MM.1S (cell line): Measurements from ENCODE around the gene METTL2B.
"Not testable (repeated sequence)": the region's sequence is repeated elsewhere in the genome, so short reads cannot be mapped to it uniquely, and the experiment has no call there.

Experiments used
- DNase-seq: peaks from one replicate; pipeline ENCODE4 v3.0.0-alpha.2; 2015
- H2AFZ ChIP-seq: fragments of 300-600 bp; sonication (generic); 2 replicates; pipeline ENCODE4 v1.6.0; 2016; ENCODE audit warnings: antibody characterized with exemption, low read length
- H3F3A ChIP-seq: fragments of 300-600 bp; sonication (generic); 2 replicates; pipeline ENCODE4 v1.6.1; 2016; ENCODE audit warnings: mild to moderate bottlenecking, antibody characterized with exemption, low read length, moderate library complexity, mixed read lengths; ENCODE audit not compliant: insufficient read depth
- H3K27ac ChIP-seq: fragments of 300-600 bp; sonication (generic); 2 replicates; pipeline ENCODE4 v1.5.1; 2016; ENCODE audit warnings: mild to moderate bottlenecking, low read length
- H3K27me3 ChIP-seq: fragments of 300-600 bp; sonication (generic); replicated peaks from 2 replicates; pipeline ENCODE4 v1.6.0; 2016; ENCODE audit warnings: low read length; ENCODE audit not compliant: insufficient read depth
- H3K36me3 ChIP-seq: fragments of 300-600 bp; sonication (generic); replicated peaks from 2 replicates; pipeline ENCODE4 v1.6.1; 2016; ENCODE audit warnings: mild to moderate bottlenecking, low read length, mixed read lengths; ENCODE audit not compliant: insufficient read depth
- H3K4me1 ChIP-seq: fragments of 300-600 bp; sonication (generic); 2 replicates; pipeline ENCODE4 v1.6.1; 2016; ENCODE audit warnings: low read length, mixed read lengths
- H3K4me2 ChIP-seq: fragments of 300-600 bp; sonication (generic); 2 replicates; pipeline ENCODE4 v1.6.0; 2016; ENCODE audit warnings: low read depth, low read length
- H3K4me3 ChIP-seq: fragments of 300-600 bp; sonication (generic); 2 replicates; pipeline ENCODE4 v1.5.1; 2016; ENCODE audit warnings: low read length, mixed read lengths
- H3K79me2 ChIP-seq: fragments of 300-600 bp; sonication (generic); 2 replicates; pipeline ENCODE4 v1.6.1; 2016; ENCODE audit warnings: mixed run types, low read length, mixed read lengths
- H3K9ac ChIP-seq: fragments of 300-600 bp; sonication (generic); 2 replicates; pipeline ENCODE4 v1.6.1; 2016; ENCODE audit warnings: low read length, mixed read lengths
- H3K9me2 ChIP-seq: fragments of 300-600 bp; sonication (generic); replicated peaks from 2 replicates; pipeline ENCODE4 v1.6.1; 2016; ENCODE audit warnings: mild to moderate bottlenecking, low read length, mixed read lengths; ENCODE audit not compliant: insufficient read depth
- H3K9me3 ChIP-seq: fragments of 300-600 bp; sonication (generic); replicated peaks from 2 replicates; pipeline ENCODE4 v1.6.1; 2016; ENCODE audit warnings: mild to moderate bottlenecking, low read length, mixed read lengths; ENCODE audit not compliant: insufficient read depth
- H4K20me1 ChIP-seq: fragments of 300-600 bp; sonication (generic); 2 replicates; pipeline ENCODE4 v1.6.1; 2016; ENCODE audit warnings: mild to moderate bottlenecking, low read length, moderate library complexity, mixed read lengths; ENCODE audit not compliant: insufficient read depth
- EZH2 ChIP-seq: fragments of 300-600 bp; sonication (generic); optimal IDR thresholded peaks from 2 replicates; pipeline ENCODE3; 2017; ENCODE audit warnings: low read depth, mild to moderate bottlenecking, antibody characterized with exemption, low read length, mixed read lengths
- EZH2phosphoT487 ChIP-seq: fragments of 300-600 bp; sonication (generic); IDR thresholded peaks from 2 replicates; pipeline ENCODE4 v1.6.1; 2018; ENCODE audit warnings: antibody characterized with exemption, low read length
- TF ChIP-seq, protein P1 (sequence below): fragments of 300-600 bp; sonication (generic); IDR thresholded peaks from 2 replicates; pipeline ENCODE4 v1.5.1; 2016; ENCODE audit warnings: antibody characterized with exemption, low read length, mixed read lengths

METTL2B gene

DNA sequence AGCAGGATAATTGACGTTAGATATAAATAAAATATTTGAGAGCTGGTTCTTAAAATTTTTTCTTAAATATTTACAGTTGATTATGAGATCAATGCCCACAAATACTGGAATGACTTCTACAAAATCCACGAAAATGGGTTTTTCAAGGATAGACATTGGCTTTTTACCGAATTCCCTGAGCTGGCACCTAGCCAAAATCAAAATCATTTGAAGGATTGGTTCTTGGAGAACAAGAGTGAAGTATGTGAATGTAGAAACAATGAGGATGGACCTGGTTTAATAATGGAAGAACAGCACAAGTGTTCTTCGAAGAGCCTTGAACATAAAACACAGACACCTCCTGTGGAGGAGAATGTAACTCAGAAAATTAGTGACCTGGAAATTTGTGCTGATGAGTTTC lies 2.5 kb downstream of the METTL2B start:
- H3K27me3 ChIP-seq, DNase-seq, H3F3A ChIP-seq, H3K9ac ChIP-seq, H3K9me2 ChIP-seq, H4K20me1 ChIP-seq, H3K27ac ChIP-seq, H3K36me3 ChIP-seq, H3K4me3 ChIP-seq, H3K9me3 ChIP-seq, H3K4me2 ChIP-seq, H2AFZ ChIP-seq, H3K4me1 ChIP-seq: not testable (repeated sequence)
- peaks cover 42% of the 10 kb centered on the region for H3K79me2 ChIP-seq

DNA sequence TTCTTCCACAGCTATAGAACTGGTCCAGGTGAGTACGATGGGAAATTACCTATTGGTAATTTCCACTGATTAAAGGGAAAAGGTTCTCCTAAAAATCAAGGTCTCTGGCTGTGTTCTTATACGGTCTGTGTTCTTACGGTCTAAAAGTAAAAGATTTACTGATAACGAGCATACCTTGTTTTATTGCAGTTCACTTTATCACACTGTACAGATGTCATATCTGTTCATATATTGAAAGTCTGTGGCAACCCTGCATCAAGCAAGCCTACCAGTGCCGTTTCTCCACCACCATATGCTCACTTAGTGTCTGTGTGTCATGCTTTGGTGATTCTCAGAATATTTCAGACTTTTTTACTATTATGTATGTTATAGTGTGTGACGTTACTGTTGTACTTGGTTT lies 11.6 kb downstream of the METTL2B start:
- not testable (repeated sequence) for H3K27ac ChIP-seq, H3K4me1 ChIP-seq, DNase-seq, H3K4me3 ChIP-seq, H4K20me1 ChIP-seq, H3K79me2 ChIP-seq, H2AFZ ChIP-seq, H3F3A ChIP-seq, H3K36me3 ChIP-seq, H3K9me2 ChIP-seq, H3K27me3 ChIP-seq, H3K4me2 ChIP-seq, H3K9ac ChIP-seq, H3K9me3 ChIP-seq

DNA sequence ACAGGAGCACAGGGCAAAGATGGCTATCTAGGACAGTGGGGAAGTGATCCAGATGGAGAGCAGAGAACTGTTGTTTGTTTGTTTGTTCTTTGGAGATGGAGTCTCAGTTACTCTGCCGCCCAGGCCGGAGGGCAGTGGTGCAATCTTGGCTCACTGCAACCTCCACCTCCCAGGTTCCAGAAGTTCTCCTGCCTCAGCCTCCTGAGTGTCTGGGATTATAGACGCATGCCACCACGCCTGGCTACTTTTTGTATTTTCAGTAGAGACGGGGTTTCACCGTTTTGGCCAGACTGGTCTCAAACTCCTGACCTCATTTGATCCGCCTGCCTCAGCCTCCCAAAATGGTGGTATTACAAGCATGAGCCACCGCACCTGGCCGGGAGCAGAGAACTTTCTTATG lies 20.9 kb downstream of the METTL2B start:
- Histone ChIP-seq H4K20me1 (no peaks in the 10 kb centered on the region), H3K4me2 (no peak overlapping the region), H3K36me3 (peaks cover 10% of the 10 kb centered on the region; the same call in 1 of the 2 replicates), H3K9me3 (no peaks in the 10 kb centered on the region), H3K4me3 (no peak overlapping the region), H3K9me2 (no peaks in the 10 kb centered on the region), H3F3A (no peaks in the 10 kb centered on the region), H3K79me2 (no peaks in the 10 kb centered on the region), H3K27ac (no peak overlapping the region), H3K4me1 (no peaks in the 10 kb centered on the region), H2AFZ (no peak overlapping the region), H3K9ac (no peak overlapping the region), H3K27me3 (no peaks in the 10 kb centered on the region)
- no peak for TF ChIP-seq EZH2phosphoT487
- TF ChIP-seq EZH2 = no peak
- TF ChIP-seq, protein P1, sequence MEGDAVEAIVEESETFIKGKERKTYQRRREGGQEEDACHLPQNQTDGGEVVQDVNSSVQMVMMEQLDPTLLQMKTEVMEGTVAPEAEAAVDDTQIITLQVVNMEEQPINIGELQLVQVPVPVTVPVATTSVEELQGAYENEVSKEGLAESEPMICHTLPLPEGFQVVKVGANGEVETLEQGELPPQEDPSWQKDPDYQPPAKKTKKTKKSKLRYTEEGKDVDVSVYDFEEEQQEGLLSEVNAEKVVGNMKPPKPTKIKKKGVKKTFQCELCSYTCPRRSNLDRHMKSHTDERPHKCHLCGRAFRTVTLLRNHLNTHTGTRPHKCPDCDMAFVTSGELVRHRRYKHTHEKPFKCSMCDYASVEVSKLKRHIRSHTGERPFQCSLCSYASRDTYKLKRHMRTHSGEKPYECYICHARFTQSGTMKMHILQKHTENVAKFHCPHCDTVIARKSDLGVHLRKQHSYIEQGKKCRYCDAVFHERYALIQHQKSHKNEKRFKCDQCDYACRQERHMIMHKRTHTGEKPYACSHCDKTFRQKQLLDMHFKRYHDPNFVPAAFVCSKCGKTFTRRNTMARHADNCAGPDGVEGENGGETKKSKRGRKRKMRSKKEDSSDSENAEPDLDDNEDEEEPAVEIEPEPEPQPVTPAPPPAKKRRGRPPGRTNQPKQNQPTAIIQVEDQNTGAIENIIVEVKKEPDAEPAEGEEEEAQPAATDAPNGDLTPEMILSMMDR = no peak
- no peak for DNase-seq

DNA sequence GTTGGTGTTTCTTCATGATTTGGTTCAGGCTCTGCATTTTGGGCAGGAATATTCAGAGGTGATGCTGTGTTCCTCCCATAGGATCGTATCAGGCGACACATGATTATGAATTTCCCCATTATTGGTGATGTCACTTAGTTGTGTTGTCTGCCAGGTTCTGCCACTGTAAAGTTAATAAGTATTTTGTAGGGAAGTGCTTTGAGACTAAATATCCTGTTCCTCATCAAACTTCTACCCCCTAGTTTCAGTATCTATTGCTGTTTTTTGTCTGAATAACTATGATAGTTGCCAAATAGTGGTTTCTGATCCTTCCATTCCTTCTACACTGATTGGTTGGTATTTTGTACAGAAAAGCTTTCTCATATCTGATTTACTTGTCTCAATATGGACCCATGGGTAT lies 28.9 kb downstream of the METTL2B start:
- Histone ChIP-seq H3K27ac (peak overlapping the region; percentile 91; the same call in 1 of the 2 replicates), H3K4me1 (peaks cover 37% of the 10 kb centered on the region), H3F3A (peaks cover 34% of the 10 kb centered on the region), H3K4me2 (peak overlapping the region; percentile 32; the same call in 1 of the 2 replicates)
- not testable (repeated sequence) for H3K9me3 ChIP-seq, H3K36me3 ChIP-seq, H4K20me1 ChIP-seq, H3K79me2 ChIP-seq, H2AFZ ChIP-seq, H3K27me3 ChIP-seq, H3K9ac ChIP-seq, H3K4me3 ChIP-seq, H3K9me2 ChIP-seq
- peak; percentile 16 for DNase-seq

DNA sequence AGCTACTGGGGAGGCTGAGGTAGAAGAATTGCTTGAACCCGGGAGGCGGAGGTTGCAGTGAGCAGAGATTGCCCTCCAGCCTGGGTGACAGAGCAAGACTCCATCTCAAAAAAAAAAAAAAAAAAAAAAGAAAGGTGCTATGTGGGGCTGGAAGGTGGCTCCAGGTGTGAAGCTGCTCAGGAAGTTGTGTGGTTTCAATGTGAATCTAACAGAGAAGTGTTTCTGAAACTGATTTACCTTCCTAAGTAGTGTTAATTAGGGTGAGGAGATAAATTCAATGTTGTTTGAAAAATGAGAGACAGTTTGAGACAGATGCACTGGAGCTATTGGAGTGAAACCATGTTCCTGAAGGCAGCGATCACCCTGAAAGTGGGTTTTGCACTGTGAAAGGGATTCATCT lies 30.3 kb downstream of the METTL2B start:
- H3K79me2 ChIP-seq, H3K9me2 ChIP-seq, H3K9me3 ChIP-seq, H3K27me3 ChIP-seq, H3K36me3 ChIP-seq, H4K20me1 ChIP-seq, H2AFZ ChIP-seq: not testable (repeated sequence)
- Histone ChIP-seq H3K9ac (peak overlapping the region; percentile 74), H3K4me3 (peak overlapping the region; percentile 43), H3K4me2 (peak overlapping the region; percentile 83), H3K27ac (peak overlapping the region; percentile 91), H3K4me1 (peaks cover 37% of the 10 kb centered on the region), H3F3A (peaks cover 34% of the 10 kb centered on the region)
- peak; percentile 95 for DNase-seq

DNA sequence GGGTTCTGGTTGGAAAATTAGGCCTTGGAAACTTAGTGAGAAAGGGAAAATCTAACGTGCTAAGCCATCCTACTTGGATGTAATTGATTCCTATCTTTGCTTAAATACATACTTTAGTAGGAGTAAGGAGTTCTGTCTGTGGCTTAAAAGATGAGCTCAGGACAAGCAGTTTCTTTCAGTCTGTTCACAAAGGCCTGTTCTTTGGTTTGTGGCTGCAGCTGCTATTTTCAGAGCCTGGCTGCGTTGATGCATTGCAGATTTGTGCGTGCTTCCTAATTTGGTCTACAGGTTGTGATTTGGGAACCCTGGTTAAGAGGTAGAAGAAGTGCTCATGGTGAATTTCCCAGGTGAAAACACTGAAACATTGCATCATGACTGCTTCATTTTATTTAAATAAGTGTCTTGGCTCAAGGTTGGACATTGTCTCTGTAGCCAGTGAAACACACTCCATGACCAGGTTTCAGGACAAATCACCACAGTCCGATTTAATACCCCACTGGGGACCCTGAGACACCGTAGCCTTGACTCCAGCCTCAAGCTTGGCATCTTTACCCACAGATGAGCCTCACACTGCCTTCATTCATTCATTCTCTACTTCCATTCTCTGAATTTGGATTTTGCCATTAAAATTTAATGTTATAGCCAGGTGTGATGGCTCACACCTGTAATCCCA lies 30.9 kb downstream of the METTL2B start:
- H3K9me2 ChIP-seq, H3K36me3 ChIP-seq, H3K27me3 ChIP-seq, H4K20me1 ChIP-seq, H3K79me2 ChIP-seq, H3K9me3 ChIP-seq, H2AFZ ChIP-seq: not testable (repeated sequence)
- Histone ChIP-seq H3K4me1 (peaks cover 37% of the 10 kb centered on the region), H3K27ac (peak overlapping the region; percentile 91), H3K9ac (peak overlapping the region; percentile 74), H3K4me2 (peak overlapping the region; percentile 83), H3K4me3 (peak overlapping the region; percentile 43), H3F3A (peaks cover 34% of the 10 kb centered on the region)
- peak; percentile 76 for DNase-seq

DNA sequence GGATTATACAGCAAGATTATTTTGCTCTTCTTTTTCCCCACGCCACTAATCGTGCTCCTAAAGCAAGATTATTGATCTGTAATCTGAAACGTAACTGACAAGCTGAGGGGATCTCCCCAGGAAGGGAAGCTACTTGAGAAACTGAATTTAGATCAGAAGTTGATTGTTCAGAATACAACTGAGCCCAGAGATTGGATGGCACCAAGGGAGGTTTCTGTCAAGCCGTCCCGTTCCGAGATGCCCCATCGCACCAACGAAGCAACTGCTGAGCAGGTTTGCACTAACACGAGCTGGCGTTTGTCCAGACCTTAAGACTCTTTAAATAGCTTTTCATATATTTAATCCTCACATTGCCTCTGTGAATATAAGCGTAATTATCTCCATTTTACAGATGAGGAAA lies 35.1 kb downstream of the METTL2B start:
- not testable (repeated sequence) for H3K9me3 ChIP-seq, H4K20me1 ChIP-seq, H3K9ac ChIP-seq, H3K4me3 ChIP-seq, H2AFZ ChIP-seq, H3K79me2 ChIP-seq, H3K27me3 ChIP-seq, H3K9me2 ChIP-seq, H3K36me3 ChIP-seq, DNase-seq, H3K4me2 ChIP-seq, H3K27ac ChIP-seq
- Histone ChIP-seq H3K4me1 (peaks cover 23% of the 10 kb centered on the region), H3F3A (peaks cover 18% of the 10 kb centered on the region)
